CD4-positive, alpha-beta T cell treated with Interleukin-4 for 4 hours (primary cell): ENCODE measurements around the gene AIFM3.
A peak's percentile ranks its signal among the peaks of the same experiment; 100 is the strongest.

Source experiments
- DNase-seq: peaks from one replicate; pipeline ENCODE4 v3.0.0-alpha.2; 2020

Gene AIFM3

GRCh38 chr22:20977019-20977418, 10.0 kb downstream of the AIFM3 start:
- DNase-seq, result no peak

- DNase-seq, result no peak
These were observed 10.6 kb downstream of the AIFM3 start for GRCh38 chr22:20977516-20978170.

- no peak for DNase-seq
These were observed 11.4 kb downstream of the AIFM3 start for GRCh38 chr22:20978419-20978818.

GRCh38 chr22:20979243-20979809, 12.3 kb downstream of the AIFM3 start:
- peak; percentile 48 for DNase-seq

GRCh38 chr22:20979940-20980453, 12.9 kb downstream of the AIFM3 start:
- no peak for DNase-seq

GRCh38 chr22:20980523-20980922, 13.5 kb downstream of the AIFM3 start:
- DNase-seq, result no peak

GRCh38 chr22:20980938-20981722, 14.1 kb downstream of the AIFM3 start:
- no peak for DNase-seq

- DNase-seq, result peak; percentile 60
These were observed 14.9 kb downstream of the AIFM3 start, which contains the start of gene LZTR1 for GRCh38 chr22:20981787-20982562. LZTR1 (plus strand) TSS chr22:20982297; CDS start chr22:20982372, 75 bp downstream.

GRCh38 chr22:20982563-20982882, 15.5 kb downstream of the AIFM3 start:
- DNase-seq, result no peak

- DNase-seq, result no peak
These were observed 16.2 kb downstream of the AIFM3 start for GRCh38 chr22:20983081-20983771.

GRCh38 chr22:20985720-20986119, 18.7 kb downstream of the AIFM3 start:
- no peak for DNase-seq

- no peak for DNase-seq
These were observed 19.3 kb downstream of the AIFM3 start for GRCh38 chr22:20986365-20986764.

GRCh38 chr22:20987375-20987774, 20.3 kb downstream of the AIFM3 start:
- DNase-seq, result no peak

- DNase-seq, result no peak
These were observed 21.7 kb downstream of the AIFM3 start for GRCh38 chr22:20988573-20989322.

- no peak for DNase-seq
These were observed 22.5 kb downstream of the AIFM3 start for GRCh38 chr22:20989323-20990138.

GRCh38 chr22:20990184-20991180, 23.4 kb downstream of the AIFM3 start:
- no peak for DNase-seq

GRCh38 chr22:20991252-20992055, 24.4 kb downstream of the AIFM3 start:
- no peak for DNase-seq

GRCh38 chr22:20992056-20992442, 25.0 kb downstream of the AIFM3 start:
- DNase-seq, result no peak
